Ovary (tissue), 3 donors: ENCODE measurements around the gene GAS6.

Source experiments
- EP300 ChIP-seq: sonication (generic); formaldehyde crosslinking; IDR thresholded peaks from one replicate; pipeline ENCODE4 v1.6.1; 2017; ENCODE audit warnings: antibody characterized with exemption
- POLR2A ChIP-seq: fragments of 450-650 bp; IDR thresholded peaks from one replicate; pipeline ENCODE4 v1.6.1; 2017; ENCODE audit warnings: antibody characterized with exemption, mild to moderate bottlenecking, moderate library complexity
- TF ChIP-seq, protein P1 (sequence below), 3 donors: fragments of 450-650 bp in 2 of 3; fragments of 200-600 bp in 1 of 3; IDR thresholded peaks; one replicate each; pipeline versions ENCODE4 v1.5.1 to v1.8.0; 2016 to 2022; ENCODE audit warnings: antibody characterized with exemption in 3 of 3, mild to moderate bottlenecking in 1 of 3
- donor health status: DM: no; HTN: no; CAD: no.

DNA sequence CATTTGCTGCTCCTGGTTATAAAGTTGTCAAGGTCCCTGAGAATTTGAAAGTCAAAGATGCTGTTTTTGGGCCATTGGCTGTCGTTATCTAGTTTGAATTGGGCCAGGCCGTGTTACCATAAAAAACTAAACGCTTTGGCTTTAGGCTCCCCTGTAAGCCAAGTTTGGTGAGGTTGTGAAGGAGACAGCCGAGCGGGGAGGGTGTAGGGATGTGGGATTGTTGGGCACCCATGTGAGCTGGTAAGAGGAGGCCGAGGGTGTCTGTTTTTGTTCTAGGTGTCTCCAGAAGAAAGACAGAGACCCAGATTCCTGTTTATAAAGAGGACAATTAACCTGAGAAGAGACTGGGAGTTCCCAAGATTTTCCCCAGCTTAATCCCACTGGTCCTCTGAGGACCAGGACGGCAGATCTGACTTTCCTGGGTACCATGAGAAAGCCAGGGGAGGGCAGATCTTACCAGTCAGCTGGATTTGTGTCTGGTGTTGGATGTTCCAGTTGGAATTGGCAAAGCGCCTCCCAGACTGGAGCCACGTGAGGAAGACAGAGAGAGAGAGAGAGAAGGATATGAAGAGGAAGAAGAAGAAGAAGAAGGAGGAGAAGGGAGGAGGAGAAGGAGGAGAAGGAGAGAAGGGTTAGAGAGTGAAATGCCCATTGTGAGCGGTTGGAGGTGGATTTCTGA is 79.8 kb downstream of the GAS6 start:
- TF ChIP-seq, protein P1, sequence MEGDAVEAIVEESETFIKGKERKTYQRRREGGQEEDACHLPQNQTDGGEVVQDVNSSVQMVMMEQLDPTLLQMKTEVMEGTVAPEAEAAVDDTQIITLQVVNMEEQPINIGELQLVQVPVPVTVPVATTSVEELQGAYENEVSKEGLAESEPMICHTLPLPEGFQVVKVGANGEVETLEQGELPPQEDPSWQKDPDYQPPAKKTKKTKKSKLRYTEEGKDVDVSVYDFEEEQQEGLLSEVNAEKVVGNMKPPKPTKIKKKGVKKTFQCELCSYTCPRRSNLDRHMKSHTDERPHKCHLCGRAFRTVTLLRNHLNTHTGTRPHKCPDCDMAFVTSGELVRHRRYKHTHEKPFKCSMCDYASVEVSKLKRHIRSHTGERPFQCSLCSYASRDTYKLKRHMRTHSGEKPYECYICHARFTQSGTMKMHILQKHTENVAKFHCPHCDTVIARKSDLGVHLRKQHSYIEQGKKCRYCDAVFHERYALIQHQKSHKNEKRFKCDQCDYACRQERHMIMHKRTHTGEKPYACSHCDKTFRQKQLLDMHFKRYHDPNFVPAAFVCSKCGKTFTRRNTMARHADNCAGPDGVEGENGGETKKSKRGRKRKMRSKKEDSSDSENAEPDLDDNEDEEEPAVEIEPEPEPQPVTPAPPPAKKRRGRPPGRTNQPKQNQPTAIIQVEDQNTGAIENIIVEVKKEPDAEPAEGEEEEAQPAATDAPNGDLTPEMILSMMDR (IDR thresholded peaks at IDR 0.05) = no peak
- TF ChIP-seq EP300 (no peak), POLR2A (no peak)
